Epithelial cell of esophagus (primary cell): Measurements from ENCODE around the gene YTHDC2.

Experiments used
- DNase-seq: peaks from one replicate; pipeline ENCODE4 v3.0.0; 2010; ENCODE audit warnings: low read depth
- H3K4me3 ChIP-seq: 2 replicates; pipeline ENCODE4 v1.5.1; 2011; ENCODE audit warnings: mild to moderate bottlenecking, low read length, control low read depth
- TF ChIP-seq, protein P1 (sequence below): IDR thresholded peaks from 2 replicates; pipeline ENCODE4 v1.5.1; 2011; ENCODE audit warnings: low read depth, mild to moderate bottlenecking, low read length, control low read depth, inconsistent platforms; ENCODE audit not compliant: insufficient read depth; ENCODE audit errors: missing control alignments

YTHDC2 gene

DNA sequence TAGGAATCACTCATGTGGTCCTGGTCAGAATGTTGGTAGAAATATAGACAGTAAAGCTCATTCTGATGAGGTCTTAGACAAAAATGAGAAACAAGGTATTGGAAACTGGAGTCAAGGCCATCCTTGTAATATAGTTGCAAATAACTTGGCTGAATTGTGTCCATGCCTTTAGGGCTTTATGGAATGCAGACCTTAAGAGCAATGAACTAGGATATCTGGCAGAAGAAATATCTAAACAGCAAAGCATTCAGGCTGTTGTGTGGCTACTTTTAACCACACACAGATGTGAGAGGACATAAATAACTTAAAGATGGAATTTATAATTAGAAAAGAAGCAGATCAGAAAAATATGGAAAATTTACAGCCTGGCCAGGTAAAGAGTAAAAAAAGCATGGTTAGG, 128.2 kb downstream of the YTHDC2 start:
- no peak for DNase-seq
- TF ChIP-seq, protein P1, sequence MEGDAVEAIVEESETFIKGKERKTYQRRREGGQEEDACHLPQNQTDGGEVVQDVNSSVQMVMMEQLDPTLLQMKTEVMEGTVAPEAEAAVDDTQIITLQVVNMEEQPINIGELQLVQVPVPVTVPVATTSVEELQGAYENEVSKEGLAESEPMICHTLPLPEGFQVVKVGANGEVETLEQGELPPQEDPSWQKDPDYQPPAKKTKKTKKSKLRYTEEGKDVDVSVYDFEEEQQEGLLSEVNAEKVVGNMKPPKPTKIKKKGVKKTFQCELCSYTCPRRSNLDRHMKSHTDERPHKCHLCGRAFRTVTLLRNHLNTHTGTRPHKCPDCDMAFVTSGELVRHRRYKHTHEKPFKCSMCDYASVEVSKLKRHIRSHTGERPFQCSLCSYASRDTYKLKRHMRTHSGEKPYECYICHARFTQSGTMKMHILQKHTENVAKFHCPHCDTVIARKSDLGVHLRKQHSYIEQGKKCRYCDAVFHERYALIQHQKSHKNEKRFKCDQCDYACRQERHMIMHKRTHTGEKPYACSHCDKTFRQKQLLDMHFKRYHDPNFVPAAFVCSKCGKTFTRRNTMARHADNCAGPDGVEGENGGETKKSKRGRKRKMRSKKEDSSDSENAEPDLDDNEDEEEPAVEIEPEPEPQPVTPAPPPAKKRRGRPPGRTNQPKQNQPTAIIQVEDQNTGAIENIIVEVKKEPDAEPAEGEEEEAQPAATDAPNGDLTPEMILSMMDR, result no peak
- no peak overlapping the region for H3K4me3 ChIP-seq
